PC-3 (cell line): ENCODE measurements around the gene VIPR2. TPM values are rescaled to one million over a fixed set of nuclear protein-coding genes. Genes with fewer than 3 reads are reported as not detected.
"Not testable (repeated sequence)": the region's sequence is repeated elsewhere in the genome, so short reads cannot be mapped to it uniquely, and the experiment has no call there.

Source experiments
- ATAC-seq: fragments of 200-7000 bp; cut with Tn5 transposase; 2 replicates; pipeline ENCODE4 v1.9.1; 2020; ENCODE audit warnings: mild to moderate bottlenecking, moderate library complexity
- BruUV-seq: library from RNA; stranded (reverse); fragments of 400-500 nt; replicated peaks from 2 replicates; lab custom pipeline; 2021; lab: Mats Ljungman, UMichigan
- CTCF ChIA-PET: fragments of 300-600 bp; sonication (Branson Sonifier 250); formaldehyde crosslinking; loops from one replicate; lab custom pipeline; 2022; ENCODE audit warnings: antibody characterized with exemption; lab: Charles Lee
- POLR2A ChIA-PET: fragments of 300-600 bp; sonication (Branson Sonifier 250); formaldehyde crosslinking; loops from one replicate; lab custom pipeline; 2022; ENCODE audit warnings: antibody characterized with exemption; ENCODE audit not compliant: unreplicated experiment; lab: Charles Lee
- DNase-seq: peaks from one replicate; pipeline ENCODE4 v3.0.0-alpha.2; 2015
- H2AFZ ChIP-seq: fragments of 300-600 bp; sonication (generic); 2 replicates; pipeline ENCODE4 v1.6.0; 2016; ENCODE audit warnings: antibody characterized with exemption, low read length
- H3F3A ChIP-seq: fragments of 300-600 bp; sonication (generic); one replicate; pipeline ENCODE4 v1.6.0; 2017; ENCODE audit warnings: antibody characterized with exemption, low read length, control low read depth, mild to moderate bottlenecking; ENCODE audit not compliant: unreplicated experiment
- H3K27ac ChIP-seq: fragments of 300-600 bp; sonication (generic); 2 replicates; pipeline ENCODE4 v1.5.1; 2016; ENCODE audit warnings: mild to moderate bottlenecking, low read length
- H3K27me3 ChIP-seq: fragments of 300-600 bp; sonication (generic); 2 replicates; pipeline ENCODE4 v1.6.1; 2016; ENCODE audit warnings: low read length, mixed read lengths
- H3K36me3 ChIP-seq: fragments of 300-600 bp; sonication (generic); 2 replicates; pipeline ENCODE4 v1.6.1; 2016; ENCODE audit warnings: low read depth, mixed run types, low read length, mixed read lengths
- H3K4me1 ChIP-seq: fragments of 300-600 bp; sonication (generic); 2 replicates; pipeline ENCODE4 v1.5.1; 2016; ENCODE audit warnings: low read length; ENCODE audit not compliant: insufficient read depth
- H3K4me2 ChIP-seq: fragments of 300-600 bp; sonication (generic); 2 replicates; pipeline ENCODE4 v1.6.0; 2016; ENCODE audit warnings: low read length
- H3K4me3 ChIP-seq: fragments of 300-600 bp; sonication (generic); 2 replicates; pipeline ENCODE4 v1.5.1; 2016; ENCODE audit warnings: mild to moderate bottlenecking, low read length, mixed read lengths
- H3K79me2 ChIP-seq: fragments of 300-600 bp; sonication (generic); 2 replicates; pipeline ENCODE4 v1.6.1; 2017; ENCODE audit warnings: low read length, mixed read lengths
- H3K9ac ChIP-seq: fragments of 300-600 bp; sonication (generic); 2 replicates; pipeline ENCODE4 v1.6.0; 2016; ENCODE audit warnings: mild to moderate bottlenecking, low read length
- H3K9me2 ChIP-seq: fragments of 300-600 bp; sonication (generic); replicated peaks from 2 replicates; pipeline ENCODE4 v1.6.1; 2016; ENCODE audit warnings: mixed run types, low read length, mixed read lengths
- H3K9me3 ChIP-seq: fragments of 300-600 bp; sonication (generic); 2 replicates; pipeline ENCODE4 v1.6.1; 2016; ENCODE audit warnings: low read length, mixed read lengths
- H4K20me1 ChIP-seq: fragments of 300-600 bp; sonication (generic); 2 replicates; pipeline ENCODE4 v1.6.1; 2016; ENCODE audit warnings: low read length, mixed read lengths
- CTCF ChIP-seq: fragments of 300-600 bp; sonication (generic); conservative IDR thresholded peaks from 2 replicates; pipeline ENCODE4 v1.5.1; 2017; ENCODE audit warnings: antibody characterized with exemption, low read depth, mild to moderate bottlenecking, low read length
- EZH2 ChIP-seq: fragments of 300-600 bp; sonication (generic); IDR thresholded peaks from one replicate; pipeline ENCODE4 v1.6.1; 2017; ENCODE audit warnings: antibody characterized with exemption, mild to moderate bottlenecking, low read length; ENCODE audit not compliant: unreplicated experiment
- EZH2phosphoT487 ChIP-seq: fragments of 300-600 bp; sonication (generic); IDR thresholded peaks from 2 replicates; pipeline ENCODE4 v1.6.1; 2018; ENCODE audit warnings: mild to moderate bottlenecking, antibody characterized with exemption, low read length, borderline replicate concordance
- intact Hi-C: fragments of 100-400 bp; cut with micrococcal nuclease; formaldehyde crosslinking; loops from 2 replicates; pipeline ENCODE4 v1.9.0; 2023
- total RNA-seq: library from RNA; depleted of rRNA; stranded (reverse); fragments of >200 nt; gene quantifications from 2 replicates; pipeline ENCODE4 v1.2.3, GENCODE V29; 2014

VIPR2 gene
- total RNA-seq, 1 experiment from 2014 or later: not detected

GRCh38 chr7:159084069-159084801 is 60.4 kb downstream of the VIPR2 start:
- no peaks in the 10 kb centered on the region for H3K79me2 ChIP-seq
- no peak overlapping the region for H3K9ac ChIP-seq
- H3K9me2 ChIP-seq: no peaks in the 10 kb centered on the region
- no peaks in the 10 kb centered on the region for H3K36me3 ChIP-seq
- BruUV-seq: no TSS peak
- POLR2A ChIA-PET: no interaction called here
- ATAC-seq (no peak), DNase-seq (no peak)
- H3K27ac ChIP-seq: no peak overlapping the region
- no peak overlapping the region for H3K4me3 ChIP-seq
- no peak overlapping the region for H2AFZ ChIP-seq
- CTCF ChIA-PET: no interaction called here
- TF ChIP-seq CTCF: no peak
- no peak for TF ChIP-seq EZH2phosphoT487
- no peak for TF ChIP-seq EZH2
- no peaks in the 10 kb centered on the region for H4K20me1 ChIP-seq
- H3K4me1 ChIP-seq: no peaks in the 10 kb centered on the region
- intact Hi-C loops: no loop called here
- H3K9me3 ChIP-seq: no peaks in the 10 kb centered on the region
- H3F3A ChIP-seq: no peaks in the 10 kb centered on the region
- peaks cover 26% of the 10 kb centered on the region for H3K27me3 ChIP-seq
- H3K4me2 ChIP-seq: no peak overlapping the region

- H3K9me2 ChIP-seq: no peaks in the 10 kb centered on the region
- no peaks in the 10 kb centered on the region for H3K4me1 ChIP-seq
- no peak overlapping the region for H3K9ac ChIP-seq
- H3K79me2 ChIP-seq: no peaks in the 10 kb centered on the region
- CTCF ChIA-PET: no interaction called here
- no peaks in the 10 kb centered on the region for H4K20me1 ChIP-seq
- DNase-seq: no peak
- H2AFZ ChIP-seq: no peak overlapping the region
- POLR2A ChIA-PET: no interaction called here
- H3K4me2 ChIP-seq: no peak overlapping the region
- no peak overlapping the region for H3K27ac ChIP-seq
- no peak for ATAC-seq
- H3F3A ChIP-seq: no peaks in the 10 kb centered on the region
- peaks cover 30% of the 10 kb centered on the region for H3K27me3 ChIP-seq
- H3K4me3 ChIP-seq: no peak overlapping the region
- H3K36me3 ChIP-seq: no peaks in the 10 kb centered on the region
- no peaks in the 10 kb centered on the region for H3K9me3 ChIP-seq
- intact Hi-C loops: no loop called here
- no peak for TF ChIP-seq EZH2phosphoT487
- TF ChIP-seq EZH2: no peak
- no peak for TF ChIP-seq CTCF
- no TSS peak for BruUV-seq
Measured at GRCh38 chr7:159083698-159084068, 61.0 kb downstream of the VIPR2 start.

- no peak overlapping the region for H3K27ac ChIP-seq
- no peak overlapping the region for H3K4me3 ChIP-seq
- ATAC-seq (no peak), DNase-seq (no peak)
- intact Hi-C loops: no loop called here
- CTCF ChIA-PET: no interaction called here
- no peak overlapping the region for H3K9ac ChIP-seq
- H3F3A ChIP-seq: no peaks in the 10 kb centered on the region
- peaks cover 32% of the 10 kb centered on the region for H3K27me3 ChIP-seq
- no peaks in the 10 kb centered on the region for H3K36me3 ChIP-seq
- no peaks in the 10 kb centered on the region for H3K4me1 ChIP-seq
- POLR2A ChIA-PET: no interaction called here
- no peak overlapping the region for H3K4me2 ChIP-seq
- H3K9me3 ChIP-seq: no peaks in the 10 kb centered on the region
- no peaks in the 10 kb centered on the region for H3K79me2 ChIP-seq
- H3K9me2 ChIP-seq: no peaks in the 10 kb centered on the region
- H2AFZ ChIP-seq: no peak overlapping the region
- H4K20me1 ChIP-seq: no peaks in the 10 kb centered on the region
- TF ChIP-seq EZH2 (no peak), CTCF (no peak), EZH2phosphoT487 (no peak)
- no TSS peak for BruUV-seq
Measured at GRCh38 chr7:159083001-159083697, 61.5 kb downstream of the VIPR2 start.

- intact Hi-C loops, DNase-seq, H3K9me2 ChIP-seq, H3K79me2 ChIP-seq, H3K27ac ChIP-seq, H3K4me1 ChIP-seq, POLR2A ChIA-PET, H3K9ac ChIP-seq, H3K4me2 ChIP-seq, H2AFZ ChIP-seq, H3F3A ChIP-seq, H4K20me1 ChIP-seq, CTCF ChIA-PET, H3K36me3 ChIP-seq, ATAC-seq, H3K9me3 ChIP-seq, BruUV-seq, H3K4me3 ChIP-seq: not testable (repeated sequence)
- peaks cover 27% of the 10 kb centered on the region for H3K27me3 ChIP-seq
Measured at GRCh38 chr7:159082075-159082474, 62.6 kb downstream of the VIPR2 start.
